ENCODE measurements around the gene ACSS3.

DNA sequence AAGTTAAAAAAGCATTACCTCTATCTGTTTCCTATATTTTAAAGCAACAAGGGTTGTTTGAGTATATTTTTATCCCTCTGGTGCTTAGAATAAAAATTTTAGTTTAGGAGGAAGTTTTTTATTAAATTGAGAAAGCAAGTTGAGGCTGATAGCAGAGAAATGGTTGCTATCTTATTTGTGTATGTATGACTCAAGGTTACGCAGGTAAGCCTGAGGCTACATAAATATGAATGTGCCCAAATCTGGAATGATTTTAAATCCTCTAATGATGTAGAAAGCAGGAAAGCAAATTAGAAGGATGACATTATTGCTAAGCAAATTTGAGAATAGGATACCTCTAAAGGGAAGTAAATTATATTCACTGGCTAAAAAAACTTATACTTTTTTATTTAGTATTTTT lies 109.8 kb downstream of the ACSS3 start:
- TF ChIP-seq, protein P1, sequence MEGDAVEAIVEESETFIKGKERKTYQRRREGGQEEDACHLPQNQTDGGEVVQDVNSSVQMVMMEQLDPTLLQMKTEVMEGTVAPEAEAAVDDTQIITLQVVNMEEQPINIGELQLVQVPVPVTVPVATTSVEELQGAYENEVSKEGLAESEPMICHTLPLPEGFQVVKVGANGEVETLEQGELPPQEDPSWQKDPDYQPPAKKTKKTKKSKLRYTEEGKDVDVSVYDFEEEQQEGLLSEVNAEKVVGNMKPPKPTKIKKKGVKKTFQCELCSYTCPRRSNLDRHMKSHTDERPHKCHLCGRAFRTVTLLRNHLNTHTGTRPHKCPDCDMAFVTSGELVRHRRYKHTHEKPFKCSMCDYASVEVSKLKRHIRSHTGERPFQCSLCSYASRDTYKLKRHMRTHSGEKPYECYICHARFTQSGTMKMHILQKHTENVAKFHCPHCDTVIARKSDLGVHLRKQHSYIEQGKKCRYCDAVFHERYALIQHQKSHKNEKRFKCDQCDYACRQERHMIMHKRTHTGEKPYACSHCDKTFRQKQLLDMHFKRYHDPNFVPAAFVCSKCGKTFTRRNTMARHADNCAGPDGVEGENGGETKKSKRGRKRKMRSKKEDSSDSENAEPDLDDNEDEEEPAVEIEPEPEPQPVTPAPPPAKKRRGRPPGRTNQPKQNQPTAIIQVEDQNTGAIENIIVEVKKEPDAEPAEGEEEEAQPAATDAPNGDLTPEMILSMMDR (IDR thresholded peaks at IDR 0.05; ENCODE audit: extremely low read depth in 1 of 2, insufficient read depth in 1 of 2, low read depth in 1 of 2, low read length in 2 of 2), result no peak
- TF ChIP-seq POLR2A (IDR thresholded peaks at IDR 0.05; ENCODE audit: low read depth, low read length), result no peak
- TF ChIP-seq POLR2AphosphoS5 (IDR thresholded peaks at IDR 0.05; ENCODE audit: insufficient read depth, low read depth, low read length), result no peak

Measured in endothelial cell of umbilical vein (primary cell).